Natural killer cell treated with Interleukin-12 subunit alpha and Interleukin-12 subunit beta and Interleukin-15 and Interleukin-18, amount 100 ng/mL, for 72 hours (primary cell): ENCODE measurements around the gene CCDC200. TPM values are rescaled to one million over a fixed set of nuclear protein-coding genes. Genes with fewer than 3 reads are reported as not detected.
"Not testable (repeated sequence)": the region's sequence is repeated elsewhere in the genome, so short reads cannot be mapped to it uniquely, and the experiment has no call there.

Experiments used
- ATAC-seq, 2 donors: fragments of 150-1000 bp; cut with Tn5 transposase in 1 of 2; sonication (Bioruptor Pico), chemical (Tn5 transposase) in 1 of 2; 2 replicates each; pipeline ENCODE4 v1.10.0; 2021
- DNase-seq: peaks from one replicate; pipeline ENCODE4 v3.0.0; 2022; ENCODE audit warnings: low spot score
- H3K27ac Mint-ChIP-seq, 2 donors: 1 replicate in 1 of 2; 2 replicates in 1 of 2; pipeline ENCODE4 v1.8.0; 2022; ENCODE audit warnings: mixed read lengths in 2 of 2, mild to moderate bottlenecking in 1 of 2, moderate library complexity in 1 of 2
- H3K27me3 Mint-ChIP-seq, 2 donors: 1 replicate in 1 of 2; 2 replicates in 1 of 2; pipeline ENCODE4 v1.8.0; 2022; ENCODE audit warnings: mixed read lengths in 2 of 2
- H3K36me3 Mint-ChIP-seq: one replicate; pipeline ENCODE4 v1.8.0; 2022; ENCODE audit warnings: mixed read lengths
- H3K4me1 Mint-ChIP-seq, 2 donors: 1 replicate in 1 of 2; 2 replicates in 1 of 2; pipeline ENCODE4 v1.8.0; 2022; ENCODE audit warnings: low read depth in 2 of 2, mixed read lengths in 2 of 2, mild to moderate bottlenecking in 1 of 2
- H3K4me3 Mint-ChIP-seq: one replicate; pipeline ENCODE4 v1.8.0; 2022; ENCODE audit warnings: mixed read lengths
- H3K9me3 Mint-ChIP-seq: 2 replicates; pipeline ENCODE4 v1.8.0; 2022; ENCODE audit warnings: mixed read lengths
- total RNA-seq, 2 donors: library from RNA; stranded (reverse); gene quantifications; one replicate each; pipeline ENCODE4 v1.2.3, GENCODE V29; 2022

CCDC200 gene
- not detected for total RNA-seq

- not testable (repeated sequence) for H3K36me3 Mint-ChIP-seq, DNase-seq, H3K9me3 Mint-ChIP-seq, H3K27me3 Mint-ChIP-seq, H3K4me1 Mint-ChIP-seq, H3K27ac Mint-ChIP-seq, H3K4me3 Mint-ChIP-seq, ATAC-seq
Measured at GRCh38 chr17:43228020-43228782, at the start of gene CCDC200. TSS of gene CCDC200 (minus strand) at chr17:43228623. CDS start at chr17:43228554, 69 bp downstream.

- Mint-ChIP-seq H3K4me3 (peak overlapping the region; percentile 68), H3K27ac (peak overlapping the region; percentile 69 to 81)
- ATAC-seq, result peak in 1 of 2 donors; percentile 49
- not testable (repeated sequence) for H3K27me3 Mint-ChIP-seq, DNase-seq, H3K4me1 Mint-ChIP-seq, H3K36me3 Mint-ChIP-seq, H3K9me3 Mint-ChIP-seq
Measured at GRCh38 chr17:43272914-43273313, 44.5 kb upstream of the CCDC200 start.

GRCh38 chr17:43272483-43272882 is 44.1 kb upstream of the CCDC200 start:
- H3K27ac Mint-ChIP-seq, result peak overlapping the region; percentile 69 to 81

GRCh38 chr17:43270552-43271504 is 42.4 kb upstream of the CCDC200 start:
- not testable (repeated sequence) for H3K36me3 Mint-ChIP-seq, H3K9me3 Mint-ChIP-seq, H3K4me1 Mint-ChIP-seq, H3K27ac Mint-ChIP-seq, H3K4me3 Mint-ChIP-seq, DNase-seq, H3K27me3 Mint-ChIP-seq
- peak; percentile 49 to 53 for ATAC-seq

More at GRCh38 chr17:43272483-43272882, 44.1 kb upstream of the CCDC200 start:
- not testable (repeated sequence) for H3K36me3 Mint-ChIP-seq, ATAC-seq, H3K4me1 Mint-ChIP-seq, H3K27me3 Mint-ChIP-seq, H3K9me3 Mint-ChIP-seq
- peak; percentile 49 for DNase-seq
- peak overlapping the region; percentile 68 for H3K4me3 Mint-ChIP-seq

- H3K4me3 Mint-ChIP-seq, H3K27me3 Mint-ChIP-seq, H3K9me3 Mint-ChIP-seq, H3K4me1 Mint-ChIP-seq, H3K27ac Mint-ChIP-seq, H3K36me3 Mint-ChIP-seq, ATAC-seq: not testable (repeated sequence)
- peak; percentile 68 for DNase-seq
Measured at GRCh38 chr17:43246456-43246855, 18.0 kb upstream of the CCDC200 start.

- not testable (repeated sequence) for H3K27me3 Mint-ChIP-seq, H3K27ac Mint-ChIP-seq, DNase-seq, H3K9me3 Mint-ChIP-seq, H3K4me1 Mint-ChIP-seq, H3K36me3 Mint-ChIP-seq, H3K4me3 Mint-ChIP-seq
- ATAC-seq, result peak; percentile 58 to 61
Measured at GRCh38 chr17:43240596-43241352, 12.4 kb upstream of the CCDC200 start.

- not testable (repeated sequence) for H3K4me3 Mint-ChIP-seq, H3K4me1 Mint-ChIP-seq, H3K36me3 Mint-ChIP-seq, H3K9me3 Mint-ChIP-seq, DNase-seq, H3K27me3 Mint-ChIP-seq, H3K27ac Mint-ChIP-seq
- peak; percentile 58 to 59 for ATAC-seq
Measured at GRCh38 chr17:43239597-43239996, 11.2 kb upstream of the CCDC200 start.

- not testable (repeated sequence) for H3K9me3 Mint-ChIP-seq, H3K27ac Mint-ChIP-seq, DNase-seq, H3K4me1 Mint-ChIP-seq, H3K27me3 Mint-ChIP-seq, ATAC-seq, H3K4me3 Mint-ChIP-seq, H3K36me3 Mint-ChIP-seq
Measured at GRCh38 chr17:43233877-43234276, 5.5 kb upstream of the CCDC200 start, which contains the start of gene RNU2-1. TSS of gene RNU2-1 (minus strand) at chr17:43233977.

- H3K27ac Mint-ChIP-seq, DNase-seq, H3K4me1 Mint-ChIP-seq: not testable (repeated sequence)
Measured at GRCh38 chr17:43233263-43233662, 4.8 kb upstream of the CCDC200 start.

GRCh38 chr17:43232021-43232699 is 3.7 kb upstream of the CCDC200 start:
- H3K27me3 Mint-ChIP-seq, H3K9me3 Mint-ChIP-seq, ATAC-seq, H3K4me1 Mint-ChIP-seq, DNase-seq, H3K36me3 Mint-ChIP-seq, H3K27ac Mint-ChIP-seq: not testable (repeated sequence)
- peak overlapping the region; percentile 43 for H3K4me3 Mint-ChIP-seq

More at GRCh38 chr17:43233263-43233662, 4.8 kb upstream of the CCDC200 start:
- not testable (repeated sequence) for H3K36me3 Mint-ChIP-seq, ATAC-seq, H3K4me3 Mint-ChIP-seq, H3K27me3 Mint-ChIP-seq, H3K9me3 Mint-ChIP-seq

GRCh38 chr17:43231205-43232020 is 3.0 kb upstream of the CCDC200 start:
- not testable (repeated sequence) for DNase-seq, H3K27ac Mint-ChIP-seq, H3K9me3 Mint-ChIP-seq, H3K27me3 Mint-ChIP-seq, H3K4me3 Mint-ChIP-seq, ATAC-seq, H3K36me3 Mint-ChIP-seq, H3K4me1 Mint-ChIP-seq

- no peaks in the 10 kb centered on the region for H3K27me3 Mint-ChIP-seq
- DNase-seq (no peak), ATAC-seq (no peak)
- H3K4me1 Mint-ChIP-seq, result peaks cover 6 to 9% of the 10 kb centered on the region in 2 donors
- no peaks in the 10 kb centered on the region for H3K36me3 Mint-ChIP-seq
- H3K27ac Mint-ChIP-seq, result no peak overlapping the region
- no peaks in the 10 kb centered on the region for H3K9me3 Mint-ChIP-seq
- no peak overlapping the region for H3K4me3 Mint-ChIP-seq
Measured at GRCh38 chr17:43226393-43226792, 2.0 kb downstream of the CCDC200 start.
